OCI-LY7 (cell line): ENCODE results near the gene NEK11.

ENCODE experiments used
- CTCF ChIP-seq: fragments of 200-600 bp; sonication (generic); conservative IDR thresholded peaks from 2 replicates; pipeline ENCODE4 v1.5.1; 2014; ENCODE audit warnings: mild to moderate bottlenecking, antibody characterized with exemption, low read length, moderate library complexity, mixed read lengths
- EZH2phosphoT487 ChIP-seq: fragments of 200-600 bp; sonication (generic); IDR thresholded peaks from 2 replicates; pipeline ENCODE4 v1.6.1; 2018; ENCODE audit warnings: low read depth, borderline replicate concordance, mild to moderate bottlenecking, mixed run types, antibody characterized with exemption, low read length, moderate library complexity, mixed read lengths

GRCh38 chr3:131324923-131325322 lies 298.2 kb downstream of the NEK11 start:
- TF ChIP-seq EZH2phosphoT487 = no peak
- no peak for TF ChIP-seq CTCF
